DMS53 treated with DMSO at 0.1 percent for 48 hours (cell line): Measurements from ENCODE around the gene SMG6.
"Not testable (repeated sequence)": the region's sequence is repeated elsewhere in the genome, so short reads cannot be mapped to it uniquely, and the experiment has no call there.

ENCODE experiments used
- DNase-seq: peaks from one replicate; lab custom pipeline; 2025; ENCODE audit not compliant: unreplicated experiment; lab: John Stamatoyannopoulos, UW

Gene SMG6

GRCh38 chr17:2309338-2310154, 6.0 kb upstream of the SMG6 start:
- no peak for DNase-seq

GRCh38 chr17:2304931-2305330, 1.3 kb upstream of the SMG6 start:
- DNase-seq, result no peak

- no peak for DNase-seq
Measured at GRCh38 chr17:2302778-2303203, 794 bp downstream of the SMG6 start.

- DNase-seq, result no peak
Measured at GRCh38 chr17:2299756-2300155, 3.8 kb downstream of the SMG6 start.

- no peak for DNase-seq
Measured at GRCh38 chr17:2299136-2299535, 4.4 kb downstream of the SMG6 start.

GRCh38 chr17:2297023-2297422, 6.6 kb downstream of the SMG6 start:
- DNase-seq, result no peak

GRCh38 chr17:2295575-2295974, 8.0 kb downstream of the SMG6 start:
- no peak for DNase-seq

- DNase-seq, result no peak
Measured at GRCh38 chr17:2292100-2292499, 11.5 kb downstream of the SMG6 start.

GRCh38 chr17:2289878-2290478, 13.6 kb downstream of the SMG6 start:
- DNase-seq, result no peak

- no peak for DNase-seq
Measured at GRCh38 chr17:2283302-2283701, 20.3 kb downstream of the SMG6 start.

- DNase-seq, result peak; percentile 44
Measured at GRCh38 chr17:2282297-2282873, 21.2 kb downstream of the SMG6 start.

GRCh38 chr17:2279707-2280106, 23.9 kb downstream of the SMG6 start:
- DNase-seq, result no peak

GRCh38 chr17:2277429-2278170, 26.0 kb downstream of the SMG6 start:
- no peak for DNase-seq

GRCh38 chr17:2275722-2276121, 27.9 kb downstream of the SMG6 start:
- no peak for DNase-seq

- DNase-seq, result no peak
Measured at GRCh38 chr17:2274414-2274813, 29.2 kb downstream of the SMG6 start.

GRCh38 chr17:2271985-2272702, 31.4 kb downstream of the SMG6 start:
- no peak for DNase-seq

GRCh38 chr17:2267354-2267753, 36.2 kb downstream of the SMG6 start:
- no peak for DNase-seq

- DNase-seq, result no peak
Measured at GRCh38 chr17:2266865-2267228, 36.7 kb downstream of the SMG6 start.

- no peak for DNase-seq
Measured at GRCh38 chr17:2266045-2266864, 37.3 kb downstream of the SMG6 start.

GRCh38 chr17:2265166-2265565, 38.4 kb downstream of the SMG6 start:
- DNase-seq, result not testable (repeated sequence)
